ENCODE data around the gene ERMAP. TPM values are rescaled to one million over a fixed set of nuclear protein-coding genes. Genes with fewer than 3 reads are reported as not detected.

The ERMAP gene
- total RNA-seq, 1 donor from 2014 or later = 5.3 TPM

GRCh38 chr1:42833981-42834380, 17.1 kb downstream of the ERMAP start:
- no peaks in the 10 kb centered on the region for H3K36me3 ChIP-seq (ENCODE audit: control insufficient read depth, insufficient read depth, low read length)
- DNase-seq (ENCODE audit: low read depth) = no peak
- no peak for FAIRE-seq
- TF ChIP-seq, protein P1, sequence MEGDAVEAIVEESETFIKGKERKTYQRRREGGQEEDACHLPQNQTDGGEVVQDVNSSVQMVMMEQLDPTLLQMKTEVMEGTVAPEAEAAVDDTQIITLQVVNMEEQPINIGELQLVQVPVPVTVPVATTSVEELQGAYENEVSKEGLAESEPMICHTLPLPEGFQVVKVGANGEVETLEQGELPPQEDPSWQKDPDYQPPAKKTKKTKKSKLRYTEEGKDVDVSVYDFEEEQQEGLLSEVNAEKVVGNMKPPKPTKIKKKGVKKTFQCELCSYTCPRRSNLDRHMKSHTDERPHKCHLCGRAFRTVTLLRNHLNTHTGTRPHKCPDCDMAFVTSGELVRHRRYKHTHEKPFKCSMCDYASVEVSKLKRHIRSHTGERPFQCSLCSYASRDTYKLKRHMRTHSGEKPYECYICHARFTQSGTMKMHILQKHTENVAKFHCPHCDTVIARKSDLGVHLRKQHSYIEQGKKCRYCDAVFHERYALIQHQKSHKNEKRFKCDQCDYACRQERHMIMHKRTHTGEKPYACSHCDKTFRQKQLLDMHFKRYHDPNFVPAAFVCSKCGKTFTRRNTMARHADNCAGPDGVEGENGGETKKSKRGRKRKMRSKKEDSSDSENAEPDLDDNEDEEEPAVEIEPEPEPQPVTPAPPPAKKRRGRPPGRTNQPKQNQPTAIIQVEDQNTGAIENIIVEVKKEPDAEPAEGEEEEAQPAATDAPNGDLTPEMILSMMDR (IDR thresholded peaks at IDR 0.05; ENCODE audit: insufficient read depth, low read length, severe bottlenecking) = no peak
- no peak overlapping the region for H3K4me3 ChIP-seq (ENCODE audit: low read depth, low read length)
- no peaks in the 10 kb centered on the region for H3K27me3 ChIP-seq (ENCODE audit: control insufficient read depth, insufficient read depth, low read length)

DNA sequence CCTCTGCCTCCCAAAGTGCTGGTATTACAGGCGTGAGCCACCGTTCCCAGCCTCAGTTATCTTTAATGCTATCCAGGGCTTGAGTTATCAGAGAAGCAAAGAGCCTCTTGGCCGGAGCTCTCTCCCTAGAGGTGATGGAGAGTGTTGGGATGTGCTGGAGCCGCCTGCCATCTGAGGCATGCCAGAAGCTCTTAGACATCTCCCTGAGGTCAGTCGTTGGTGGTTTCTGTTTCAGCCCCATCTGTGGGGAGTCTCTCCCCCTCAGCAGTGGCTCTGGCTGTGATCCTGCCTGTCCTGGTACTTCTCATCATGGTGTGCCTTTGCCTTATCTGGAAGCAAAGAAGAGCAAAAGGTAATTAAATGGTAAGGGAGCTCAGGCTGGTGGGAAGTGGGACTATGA, 17.9 kb downstream of the ERMAP start:
- TF ChIP-seq, protein P1 (IDR thresholded peaks at IDR 0.05; ENCODE audit: insufficient read depth, low read length, severe bottlenecking) = no peak
- Histone ChIP-seq H3K4me3 (ENCODE audit: low read depth, low read length) (no peak overlapping the region), H3K36me3 (ENCODE audit: control insufficient read depth, insufficient read depth, low read length) (no peaks in the 10 kb centered on the region), H3K27me3 (ENCODE audit: control insufficient read depth, insufficient read depth, low read length) (no peaks in the 10 kb centered on the region)
- DNase-seq (ENCODE audit: low read depth) (no peak), FAIRE-seq (no peak)

DNA sequence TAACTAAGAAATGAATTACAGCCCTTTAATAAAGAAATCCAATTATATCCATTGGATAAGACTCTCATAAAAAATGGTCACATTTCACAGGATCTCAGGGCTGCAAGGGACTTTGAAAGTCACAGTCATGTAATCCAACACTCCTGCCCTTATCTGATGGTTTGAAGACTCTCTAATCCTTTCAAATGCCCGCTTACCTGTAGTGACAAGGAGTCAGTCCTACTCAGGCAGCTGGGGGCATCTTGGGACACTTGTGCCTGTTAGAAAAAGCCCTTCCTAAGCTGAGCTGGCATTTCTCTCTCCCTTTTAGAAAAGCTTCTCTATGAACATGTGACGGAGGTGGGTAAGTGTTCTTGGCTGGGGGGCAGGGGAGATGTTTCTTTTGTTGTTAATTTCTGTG, 18.5 kb downstream of the ERMAP start:
- Histone ChIP-seq H3K36me3 (ENCODE audit: control insufficient read depth, insufficient read depth, low read length) (no peaks in the 10 kb centered on the region), H3K27me3 (ENCODE audit: control insufficient read depth, insufficient read depth, low read length) (no peaks in the 10 kb centered on the region), H3K4me3 (ENCODE audit: low read depth, low read length) (no peak overlapping the region)
- TF ChIP-seq, protein P1 (IDR thresholded peaks at IDR 0.05; ENCODE audit: insufficient read depth, low read length, severe bottlenecking) = no peak
- no peak for FAIRE-seq
- DNase-seq (ENCODE audit: low read depth) = no peak

GRCh38 chr1:42837709-42838108, 20.8 kb downstream of the ERMAP start:
- FAIRE-seq (no peak), DNase-seq (ENCODE audit: low read depth) (no peak)
- TF ChIP-seq, protein P1 (IDR thresholded peaks at IDR 0.05; ENCODE audit: insufficient read depth, low read length, severe bottlenecking) = no peak
- no peaks in the 10 kb centered on the region for H3K27me3 ChIP-seq (ENCODE audit: control insufficient read depth, insufficient read depth, low read length)
- H3K4me3 ChIP-seq (ENCODE audit: low read depth, low read length) = no peak overlapping the region
- H3K36me3 ChIP-seq (ENCODE audit: control insufficient read depth, insufficient read depth, low read length) = peaks cover 1% of the 10 kb centered on the region

GRCh38 chr1:42838482-42839190, 21.7 kb downstream of the ERMAP start:
- DNase-seq (ENCODE audit: low read depth) (no peak), FAIRE-seq (peak; percentile 23)
- Histone ChIP-seq H3K27me3 (ENCODE audit: control insufficient read depth, insufficient read depth, low read length) (no peaks in the 10 kb centered on the region), H3K36me3 (ENCODE audit: control insufficient read depth, insufficient read depth, low read length) (peaks cover 1% of the 10 kb centered on the region), H3K4me3 (ENCODE audit: low read depth, low read length) (no peak overlapping the region)
- TF ChIP-seq, protein P1 (IDR thresholded peaks at IDR 0.05; ENCODE audit: insufficient read depth, low read length, severe bottlenecking) = no peak

DNA sequence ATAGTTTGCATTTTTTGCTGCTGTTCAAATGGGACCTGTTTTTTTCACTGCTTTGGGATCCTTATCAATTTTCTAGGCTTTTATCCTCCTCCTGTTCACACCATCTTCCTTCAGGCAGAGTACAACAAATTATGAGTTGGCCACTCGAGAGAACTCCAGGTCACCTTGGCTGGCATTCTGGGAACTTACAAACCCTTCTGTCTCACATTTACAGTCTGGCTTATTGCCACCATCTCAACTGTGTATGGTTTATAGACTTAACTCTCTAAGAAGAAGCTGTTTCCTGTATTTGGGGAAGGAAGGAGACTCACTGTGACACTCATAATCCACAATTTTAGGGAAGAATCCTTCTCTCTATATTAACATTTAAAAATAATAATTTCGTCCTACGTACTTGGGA, 24.1 kb downstream of the ERMAP start:
- no peak for FAIRE-seq
- TF ChIP-seq, protein P1 (IDR thresholded peaks at IDR 0.05; ENCODE audit: insufficient read depth, low read length, severe bottlenecking) = no peak

More for the DNA sequence above, 24.1 kb downstream of the ERMAP start:
- Histone ChIP-seq H3K27me3 (ENCODE audit: control insufficient read depth, insufficient read depth, low read length) (no peaks in the 10 kb centered on the region), H3K36me3 (ENCODE audit: control insufficient read depth, insufficient read depth, low read length) (peaks cover 1% of the 10 kb centered on the region), H3K4me3 (ENCODE audit: low read depth, low read length) (no peak overlapping the region)
- DNase-seq (ENCODE audit: low read depth) = no peak
